Measurements from ENCODE around the gene TSPYL1.
A peak's percentile ranks its signal among the peaks of the same experiment; 100 is the strongest.

Gene TSPYL1

DNA sequence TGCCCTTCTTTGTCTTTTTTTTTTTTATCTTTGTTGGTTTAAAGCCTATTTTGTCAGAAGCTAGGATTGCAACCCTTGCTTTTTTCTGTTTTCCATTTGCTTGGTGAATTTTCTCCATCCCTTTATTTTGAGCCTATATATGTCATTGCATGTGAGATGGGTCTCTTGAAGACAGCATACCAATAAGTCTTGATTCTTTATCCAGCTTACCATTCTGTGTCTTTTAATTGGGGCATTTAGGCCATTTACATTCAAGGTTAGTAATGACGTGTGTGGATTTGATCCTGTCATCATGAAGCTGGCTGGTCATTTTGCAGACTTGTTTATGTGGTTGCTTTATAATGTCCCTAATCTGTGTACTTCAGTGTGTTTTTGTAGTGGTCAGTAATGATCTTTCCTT, 16.4 kb downstream of the TSPYL1 start:
- no peak for DNase-seq (ENCODE audit: low read depth)

DNA sequence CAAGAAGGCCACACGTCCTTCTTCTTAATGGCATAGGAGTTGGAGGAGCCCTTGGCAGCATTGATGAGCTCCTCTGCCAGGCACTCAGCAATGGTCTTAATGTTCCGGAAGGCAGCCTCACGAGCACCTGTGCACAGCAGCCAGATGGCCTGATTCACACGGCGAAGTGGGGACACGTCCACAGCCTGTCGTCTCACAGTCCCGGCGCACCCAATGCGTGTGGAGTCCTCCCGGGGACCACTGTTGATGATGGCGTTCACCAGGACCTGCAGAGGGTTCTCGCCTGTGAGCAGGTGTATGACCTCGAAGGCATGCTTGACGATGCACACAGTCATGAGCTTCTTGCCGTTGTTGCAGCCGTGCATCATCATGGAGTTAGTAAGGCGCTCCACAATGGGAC, 21.2 kb downstream of the TSPYL1 start:
- no peak for DNase-seq (ENCODE audit: low read depth)

DNA sequence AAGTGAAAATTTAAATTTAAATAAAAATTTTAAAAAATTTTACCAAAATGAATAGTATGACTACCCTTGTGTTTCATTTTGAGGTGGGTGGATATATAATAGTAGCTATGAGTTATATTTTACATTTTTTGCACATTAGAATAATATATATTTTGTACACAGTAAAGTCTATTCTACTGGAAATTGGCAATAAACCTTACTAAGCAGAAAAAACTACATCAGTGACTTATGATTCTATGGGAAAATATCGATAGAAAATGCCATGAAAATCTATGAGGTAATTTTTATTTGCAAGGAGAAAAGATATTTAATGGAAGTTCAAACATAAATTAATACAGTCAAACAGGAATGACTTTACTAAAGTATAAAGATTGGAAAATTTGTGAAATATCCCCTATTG, 23.0 kb downstream of the TSPYL1 start:
- DNase-seq (ENCODE audit: low read depth) = no peak

DNA sequence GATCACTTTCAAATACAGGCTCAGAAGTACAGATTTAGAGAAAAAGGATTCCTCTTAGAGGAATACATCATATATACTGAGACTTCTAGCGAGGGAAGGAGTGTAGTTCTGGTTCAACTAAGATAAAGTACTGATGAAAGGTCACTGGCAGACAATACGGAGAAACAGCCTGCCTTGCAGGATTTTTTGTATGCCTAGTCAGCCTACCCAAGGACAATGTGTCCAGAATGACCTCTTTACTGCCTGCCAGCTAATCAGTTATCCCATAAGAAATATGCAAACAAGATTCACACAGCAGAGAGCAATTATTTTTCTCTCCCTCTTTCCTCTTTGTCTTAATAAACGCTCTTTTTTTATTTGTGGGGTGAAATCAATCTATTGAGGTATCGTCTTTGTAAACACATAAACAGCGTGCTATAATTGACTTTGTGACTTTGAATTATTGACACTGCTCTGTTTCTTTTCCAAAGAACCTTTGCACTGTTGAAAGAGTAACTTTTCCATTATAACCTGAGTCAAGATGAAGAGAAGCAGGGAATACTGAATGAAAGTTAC, 24.4 kb downstream of the TSPYL1 start:
- DNase-seq (ENCODE audit: low read depth) = no peak

DNA sequence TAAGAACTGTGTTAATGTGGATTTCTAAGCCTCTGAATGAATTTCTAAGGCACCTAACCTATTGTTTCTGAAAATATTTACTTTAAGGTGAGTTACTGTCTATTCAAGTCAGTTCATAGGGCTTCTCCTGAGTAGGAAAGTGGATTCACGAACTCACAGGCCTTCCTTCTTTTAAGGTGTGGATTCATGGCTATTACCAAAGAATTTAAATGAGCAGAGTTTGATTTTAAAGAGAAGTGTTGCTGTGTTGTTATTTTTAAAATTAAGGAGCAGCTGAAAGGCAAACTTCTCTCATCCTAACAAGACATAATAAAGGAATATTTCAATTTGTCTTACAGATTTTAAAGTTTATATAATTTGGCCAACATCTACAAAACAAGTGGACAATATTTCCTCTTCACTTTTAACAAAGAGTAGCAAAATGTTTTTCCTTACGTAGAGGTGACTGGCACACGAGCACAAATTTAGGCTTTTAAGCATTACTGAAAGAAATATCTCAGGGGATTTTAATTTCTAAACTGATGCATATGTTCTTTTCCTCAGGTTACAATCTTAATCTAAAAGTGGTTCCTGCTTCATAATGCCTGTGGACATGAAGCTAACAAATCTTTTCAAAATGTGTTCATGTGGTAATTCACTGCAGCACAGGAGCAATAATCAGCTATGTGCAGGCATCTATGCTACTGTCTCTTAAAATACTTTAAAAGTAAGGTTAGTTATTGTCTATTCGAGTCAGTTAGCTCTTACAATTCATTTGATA, 25.3 kb downstream of the TSPYL1 start:
- DNase-seq (ENCODE audit: low read depth) = no peak

DNA sequence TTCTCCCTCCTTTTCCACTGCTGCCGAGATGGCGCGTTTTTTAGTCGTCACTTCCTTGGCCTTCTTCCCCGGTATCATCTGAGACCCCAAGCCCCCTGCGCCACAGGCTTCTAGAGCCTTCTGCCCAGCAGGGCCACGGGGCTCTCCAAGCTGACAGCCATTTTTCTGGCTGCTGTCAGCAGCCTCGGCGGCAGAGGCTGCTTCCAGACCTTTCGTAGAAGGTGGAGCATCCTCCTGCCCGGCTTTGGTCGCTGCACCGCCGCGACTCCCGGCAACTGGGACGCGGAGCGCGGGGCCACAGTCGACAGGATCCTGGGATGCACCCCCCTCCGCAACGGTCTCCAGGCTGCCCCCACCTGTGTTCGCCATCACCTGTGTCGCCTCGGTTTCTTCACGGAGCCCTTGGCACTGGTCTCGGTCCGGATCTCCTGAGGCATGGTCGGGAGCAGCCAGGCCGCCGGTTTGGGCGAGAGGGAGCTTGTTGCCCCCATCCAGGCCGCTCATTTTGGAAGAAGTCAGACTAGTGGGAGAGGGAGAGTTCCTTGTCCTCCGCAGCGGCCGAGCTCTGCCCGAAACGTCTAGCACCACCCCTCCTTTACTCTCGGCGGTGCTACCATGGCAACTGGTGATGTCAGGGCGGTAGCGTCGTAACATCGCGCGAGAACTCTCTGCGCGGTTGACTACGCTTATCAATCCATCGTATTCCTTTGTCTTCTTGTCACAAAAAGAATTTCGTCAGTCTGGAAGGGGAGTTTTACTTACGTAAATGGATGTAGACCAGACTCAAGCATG, 26.0 kb downstream of the TSPYL1 start, which contains the start of gene TSPYL4:
Gene TSPYL4, minus strand, starts transcription at position 571 of the 792 bp plus-strand sequence. Its CDS starts 67 bp downstream, at position 504.
- DNase-seq (ENCODE audit: low read depth) = peak; percentile 81

DNA sequence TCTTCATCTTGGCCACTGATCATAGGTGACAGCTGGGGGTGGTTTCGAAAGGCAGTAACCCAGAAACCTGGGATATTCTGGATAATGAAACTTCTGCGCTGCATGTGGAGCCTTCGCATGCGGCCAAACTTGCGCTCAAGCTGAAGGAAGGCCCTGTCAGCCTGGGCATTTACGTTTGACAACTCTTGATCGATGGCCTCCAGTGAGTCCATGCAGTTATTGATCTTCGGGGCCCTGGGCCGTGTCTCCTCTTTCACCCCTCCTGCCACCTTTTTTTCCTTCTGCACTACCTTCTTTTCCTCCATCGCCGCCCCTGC, 26.6 kb downstream of the TSPYL1 start:
- DNase-seq (ENCODE audit: low read depth) = no peak

DNA sequence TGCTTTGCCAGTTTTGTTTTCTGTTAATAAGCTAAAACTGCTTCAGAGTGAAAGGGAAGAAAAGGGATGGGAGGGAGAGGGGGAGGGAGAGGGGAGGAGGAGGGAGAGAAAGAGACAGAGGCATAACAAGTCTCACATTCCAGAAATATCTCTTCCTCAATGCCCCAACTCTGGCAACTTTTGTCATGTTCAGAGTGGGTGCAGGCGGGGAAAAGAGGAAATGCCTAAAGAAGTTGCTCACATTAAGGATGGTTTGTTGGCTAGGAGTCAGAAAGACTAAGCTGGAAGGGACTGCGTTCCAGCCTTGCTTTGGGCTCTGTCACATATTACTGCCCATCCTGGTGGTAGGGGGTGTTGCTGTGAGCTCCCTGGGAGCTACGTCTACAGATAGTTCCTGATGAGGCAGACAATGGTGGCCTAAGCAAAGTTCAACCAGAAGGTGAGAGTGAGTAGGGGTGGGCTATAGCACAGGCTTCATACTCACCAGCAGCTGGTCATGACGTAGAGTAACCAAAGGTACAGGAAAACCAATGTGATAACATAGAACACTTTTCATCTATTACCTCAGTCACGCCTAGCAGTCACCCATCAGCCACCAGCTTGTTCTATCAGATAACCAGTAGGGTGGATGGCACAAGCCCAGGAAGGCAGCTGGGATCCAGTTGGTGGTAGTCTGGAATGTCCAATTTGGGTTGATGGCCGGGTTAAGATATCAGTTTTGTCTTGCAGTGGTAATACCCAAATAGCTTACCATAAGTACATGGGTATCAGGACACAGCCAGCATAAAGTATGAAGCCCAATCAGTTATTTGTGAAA, 28.0 kb downstream of the TSPYL1 start:
- no peak for DNase-seq (ENCODE audit: low read depth)

DNA sequence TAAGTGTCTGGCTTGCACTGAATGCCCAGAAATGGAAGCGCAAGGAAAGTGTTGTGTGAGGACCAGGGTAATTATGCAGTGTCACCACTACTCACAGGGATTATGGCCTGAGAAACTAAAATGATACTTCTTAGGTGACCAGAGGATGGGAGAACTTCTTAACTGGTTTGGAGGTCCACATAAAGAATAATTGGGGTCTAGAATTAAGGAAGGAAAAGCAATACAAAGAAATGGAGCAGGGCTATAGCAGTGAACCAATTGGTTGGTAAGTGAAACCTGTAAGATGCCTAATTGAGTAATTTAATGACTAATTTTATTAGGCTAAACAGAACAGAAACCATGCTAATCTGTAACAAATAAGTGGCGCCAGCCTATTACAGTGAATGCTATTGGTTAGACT, 31.2 kb downstream of the TSPYL1 start:
- DNase-seq (ENCODE audit: low read depth) = no peak

DNA sequence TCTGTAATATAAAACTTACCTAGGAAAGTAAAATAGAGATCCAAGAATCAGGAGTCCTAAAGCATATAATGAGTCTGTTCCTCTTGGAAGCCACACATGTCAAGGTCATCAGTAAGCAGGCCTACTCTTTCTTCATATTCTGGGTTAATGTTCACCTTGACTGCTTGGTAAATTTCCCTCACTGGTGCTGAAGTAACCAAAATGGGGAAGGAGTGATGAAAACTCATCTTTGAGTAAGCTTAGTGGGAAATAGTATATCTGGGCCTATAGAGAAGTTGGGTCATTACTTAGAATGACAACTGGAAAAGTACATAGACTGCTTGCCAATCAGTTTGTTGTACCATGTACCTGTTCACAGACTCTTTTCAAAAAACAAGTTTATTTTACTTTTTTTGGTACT, 32.4 kb downstream of the TSPYL1 start:
- DNase-seq (ENCODE audit: low read depth) = no peak

DNA sequence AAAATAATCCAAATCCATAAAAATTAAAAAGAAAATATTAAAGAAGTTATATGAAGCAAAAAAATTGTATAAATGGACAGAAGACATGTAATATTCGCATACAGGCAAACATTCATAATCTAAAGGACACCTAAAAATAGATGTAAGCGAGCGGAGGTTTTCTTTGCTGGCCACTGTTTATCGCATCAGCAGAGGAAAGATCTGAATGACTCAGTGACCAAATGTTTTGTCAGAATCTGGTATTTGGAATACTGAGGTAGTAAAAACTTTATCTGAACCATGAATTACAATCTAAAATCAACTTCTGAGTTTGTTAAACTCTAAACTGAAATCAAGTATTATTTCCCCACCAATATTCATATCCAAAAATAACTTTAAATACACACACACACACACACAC, 33.6 kb downstream of the TSPYL1 start:
- DNase-seq (ENCODE audit: low read depth) = no peak

DNA sequence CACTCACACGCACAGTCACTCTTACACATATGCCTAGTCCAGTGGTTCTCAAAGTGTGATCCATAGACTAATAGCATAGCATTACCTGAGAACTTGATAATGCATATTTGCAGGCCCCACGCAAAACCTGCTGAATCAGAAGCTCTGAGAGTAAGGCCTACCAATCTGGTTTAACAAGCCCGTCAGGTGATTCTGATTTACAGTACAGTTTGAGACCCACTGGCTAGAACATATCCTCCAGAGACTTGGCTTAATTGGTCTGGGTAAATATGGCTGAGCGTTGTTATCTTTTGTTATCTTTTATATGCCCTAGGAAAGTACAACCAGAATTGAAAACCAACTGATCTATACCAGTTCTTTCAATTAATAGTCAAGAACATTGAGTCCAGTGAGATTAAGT, 35.4 kb downstream of the TSPYL1 start:
- no peak for DNase-seq (ENCODE audit: low read depth)

DNA sequence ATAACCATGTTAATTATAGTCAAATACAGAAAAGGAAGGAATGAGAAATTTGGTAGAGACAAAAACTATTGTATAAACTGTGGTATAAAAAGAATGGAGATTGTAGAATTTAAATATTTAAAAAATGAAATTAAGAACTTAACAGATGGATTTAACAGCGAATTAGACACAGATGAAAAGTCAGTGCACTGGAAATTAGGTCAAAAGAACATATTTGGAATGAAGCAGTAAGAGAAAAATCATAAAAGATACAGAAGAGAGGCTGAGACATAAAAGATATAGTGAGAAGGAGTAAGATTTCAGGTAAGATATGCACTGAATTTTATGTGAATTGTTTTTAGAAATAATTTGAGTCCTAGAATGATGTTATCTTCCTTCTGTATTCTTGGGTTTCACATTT, 39.9 kb downstream of the TSPYL1 start:
- DNase-seq (ENCODE audit: low read depth) = no peak

DNA sequence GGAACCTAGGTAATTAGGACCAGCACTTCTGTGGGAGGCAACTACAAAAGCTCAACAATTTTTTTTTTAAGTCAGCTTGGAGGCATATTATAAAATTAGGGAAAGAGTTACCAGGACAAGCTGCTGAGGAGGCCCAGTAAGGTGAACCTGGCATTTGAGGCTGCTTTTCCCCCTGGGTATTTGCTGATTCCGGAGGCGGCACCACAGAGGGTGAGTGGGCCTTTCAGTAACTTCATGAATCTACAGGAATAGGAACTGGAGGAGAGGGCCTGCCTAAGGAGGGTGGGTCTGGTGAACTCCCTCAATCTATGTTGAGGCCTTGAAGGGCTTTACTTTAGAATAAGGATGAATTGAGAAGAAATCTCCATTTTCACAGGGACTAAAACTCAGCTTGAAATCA, 40.5 kb downstream of the TSPYL1 start:
- no peak for DNase-seq (ENCODE audit: low read depth)

DNA sequence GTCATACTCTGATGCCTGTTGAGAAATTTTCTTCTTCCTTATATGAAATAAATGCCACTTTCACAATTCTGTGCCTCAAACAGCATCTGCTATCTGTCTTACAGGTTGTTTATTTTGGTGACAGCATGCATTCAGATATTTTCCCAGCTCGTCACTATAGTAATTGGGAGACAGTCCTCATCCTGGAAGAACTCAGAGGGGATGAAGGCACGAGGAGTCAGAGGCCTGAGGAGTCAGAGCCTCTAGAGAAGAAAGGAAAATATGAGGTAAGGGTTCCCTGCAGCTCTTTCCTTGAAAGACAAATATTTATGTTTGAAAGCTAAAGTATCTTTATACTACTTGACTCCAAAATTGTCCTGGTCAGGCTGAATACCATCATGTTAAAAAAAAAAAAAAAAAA, 41.6 kb downstream of the TSPYL1 start:
- DNase-seq (ENCODE audit: low read depth) = no peak

DNA sequence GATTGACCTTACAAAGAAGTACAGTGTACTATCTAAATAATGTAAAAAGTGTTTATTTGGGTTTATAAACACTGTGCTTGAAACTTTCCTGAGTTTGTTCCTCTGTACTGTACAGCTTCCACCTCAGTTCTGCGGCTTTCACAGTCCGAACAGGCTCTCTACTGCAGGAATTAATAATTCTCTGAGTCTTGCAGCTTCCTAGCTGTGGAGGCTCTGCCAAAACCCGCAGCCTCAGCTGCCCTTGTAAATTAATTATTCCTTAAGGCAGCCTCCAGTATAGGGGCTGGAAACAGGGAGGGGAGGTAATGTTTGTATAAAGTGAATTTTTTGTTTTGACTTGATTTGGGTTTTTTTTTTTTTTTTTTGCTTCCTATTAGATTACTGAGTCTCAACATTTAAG, 45.0 kb downstream of the TSPYL1 start:
- no peak for DNase-seq (ENCODE audit: low read depth)

DNA sequence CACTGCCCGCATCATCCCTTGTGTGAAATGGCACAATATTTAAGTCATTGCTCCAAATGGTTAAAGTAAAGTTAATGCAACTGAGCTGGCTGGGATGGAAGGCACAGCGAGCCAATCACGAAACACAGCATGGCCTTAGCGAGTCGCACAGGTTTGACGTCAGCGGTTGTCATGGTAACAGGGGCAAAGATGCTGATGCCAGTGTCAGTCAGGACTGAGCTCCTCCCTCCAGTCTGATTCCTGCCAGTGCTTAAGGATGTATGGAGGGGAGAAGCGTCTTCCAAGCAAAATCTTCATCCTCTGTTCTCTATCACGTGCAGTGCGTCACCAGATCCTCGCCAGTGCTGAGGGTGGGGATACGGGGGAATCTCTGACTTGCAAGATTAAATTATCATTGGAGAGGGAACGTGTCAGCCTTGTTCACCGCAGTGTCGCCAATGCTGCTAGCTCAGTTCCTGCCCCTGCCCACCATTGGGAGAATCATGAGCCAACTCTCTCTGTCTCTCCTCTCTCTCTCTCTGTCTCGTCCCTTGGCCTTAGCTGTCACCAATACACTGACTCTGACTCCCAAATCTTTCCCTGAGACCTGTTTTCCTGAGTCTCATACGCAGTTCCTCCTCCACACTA, 50.3 kb downstream of the TSPYL1 start:
- DNase-seq (ENCODE audit: low read depth) = no peak

All from stimulated activated CD8-positive, alpha-beta memory T cell treated with anti-CD3 and anti-CD28 coated beads, Interleukin-12 subunit alpha, Interleukin-12 subunit beta, amount 100 ng/mL, for 1 hour (primary cell).